GM12872 (cell line): Measurements from ENCODE around the gene MOCOS.

ENCODE experiments used
- TF ChIP-seq, protein P1 (sequence below): IDR thresholded peaks from 3 replicates; pipeline ENCODE4 v1.5.1; 2011; ENCODE audit warnings: low read depth, mild to moderate bottlenecking, low read length, moderate library complexity; ENCODE audit not compliant: insufficient read depth

The MOCOS gene

DNA sequence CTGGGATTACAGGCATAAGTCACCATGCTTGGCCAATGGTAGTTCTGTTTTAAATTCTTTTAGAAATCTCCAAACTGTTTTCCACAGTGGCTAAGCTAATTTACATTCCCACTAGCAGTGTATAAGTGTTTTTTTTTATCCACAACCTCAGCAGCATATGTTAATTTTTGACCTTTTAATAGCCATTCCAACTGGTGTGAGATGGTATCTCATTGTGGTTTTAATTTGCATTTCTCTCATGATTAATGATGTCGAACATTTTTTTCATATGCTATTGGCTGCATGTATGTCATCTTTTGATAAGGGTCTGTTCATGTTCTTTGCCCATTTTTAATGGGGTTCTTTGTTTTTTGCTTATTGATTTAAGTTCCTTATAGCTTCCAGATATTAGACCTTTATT is 20.0 kb downstream of the MOCOS start:
- TF ChIP-seq, protein P1, sequence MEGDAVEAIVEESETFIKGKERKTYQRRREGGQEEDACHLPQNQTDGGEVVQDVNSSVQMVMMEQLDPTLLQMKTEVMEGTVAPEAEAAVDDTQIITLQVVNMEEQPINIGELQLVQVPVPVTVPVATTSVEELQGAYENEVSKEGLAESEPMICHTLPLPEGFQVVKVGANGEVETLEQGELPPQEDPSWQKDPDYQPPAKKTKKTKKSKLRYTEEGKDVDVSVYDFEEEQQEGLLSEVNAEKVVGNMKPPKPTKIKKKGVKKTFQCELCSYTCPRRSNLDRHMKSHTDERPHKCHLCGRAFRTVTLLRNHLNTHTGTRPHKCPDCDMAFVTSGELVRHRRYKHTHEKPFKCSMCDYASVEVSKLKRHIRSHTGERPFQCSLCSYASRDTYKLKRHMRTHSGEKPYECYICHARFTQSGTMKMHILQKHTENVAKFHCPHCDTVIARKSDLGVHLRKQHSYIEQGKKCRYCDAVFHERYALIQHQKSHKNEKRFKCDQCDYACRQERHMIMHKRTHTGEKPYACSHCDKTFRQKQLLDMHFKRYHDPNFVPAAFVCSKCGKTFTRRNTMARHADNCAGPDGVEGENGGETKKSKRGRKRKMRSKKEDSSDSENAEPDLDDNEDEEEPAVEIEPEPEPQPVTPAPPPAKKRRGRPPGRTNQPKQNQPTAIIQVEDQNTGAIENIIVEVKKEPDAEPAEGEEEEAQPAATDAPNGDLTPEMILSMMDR = no peak

DNA sequence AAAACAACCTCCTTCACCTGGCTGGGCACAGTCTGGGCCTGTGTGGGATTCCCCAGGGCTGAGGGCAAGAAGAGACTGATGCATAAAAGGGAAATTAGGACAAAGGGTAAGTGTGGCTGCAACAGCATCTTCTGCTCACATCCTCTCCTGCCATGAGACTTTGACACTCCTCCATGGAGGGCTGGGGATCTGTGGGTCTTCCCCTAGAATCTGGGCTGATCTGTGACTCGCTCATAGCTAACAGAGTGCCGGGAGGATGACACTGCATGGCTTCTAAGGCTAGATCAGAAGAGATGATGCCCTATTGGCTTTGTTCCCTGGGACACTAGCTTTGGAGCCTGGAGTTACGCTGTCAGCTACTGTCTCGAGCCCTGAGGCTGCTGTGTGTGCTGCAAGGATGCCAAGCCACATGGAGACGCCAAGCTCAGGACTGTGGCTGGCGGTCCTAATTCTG is 24.3 kb downstream of the MOCOS start:
- TF ChIP-seq, protein P1 = no peak

DNA sequence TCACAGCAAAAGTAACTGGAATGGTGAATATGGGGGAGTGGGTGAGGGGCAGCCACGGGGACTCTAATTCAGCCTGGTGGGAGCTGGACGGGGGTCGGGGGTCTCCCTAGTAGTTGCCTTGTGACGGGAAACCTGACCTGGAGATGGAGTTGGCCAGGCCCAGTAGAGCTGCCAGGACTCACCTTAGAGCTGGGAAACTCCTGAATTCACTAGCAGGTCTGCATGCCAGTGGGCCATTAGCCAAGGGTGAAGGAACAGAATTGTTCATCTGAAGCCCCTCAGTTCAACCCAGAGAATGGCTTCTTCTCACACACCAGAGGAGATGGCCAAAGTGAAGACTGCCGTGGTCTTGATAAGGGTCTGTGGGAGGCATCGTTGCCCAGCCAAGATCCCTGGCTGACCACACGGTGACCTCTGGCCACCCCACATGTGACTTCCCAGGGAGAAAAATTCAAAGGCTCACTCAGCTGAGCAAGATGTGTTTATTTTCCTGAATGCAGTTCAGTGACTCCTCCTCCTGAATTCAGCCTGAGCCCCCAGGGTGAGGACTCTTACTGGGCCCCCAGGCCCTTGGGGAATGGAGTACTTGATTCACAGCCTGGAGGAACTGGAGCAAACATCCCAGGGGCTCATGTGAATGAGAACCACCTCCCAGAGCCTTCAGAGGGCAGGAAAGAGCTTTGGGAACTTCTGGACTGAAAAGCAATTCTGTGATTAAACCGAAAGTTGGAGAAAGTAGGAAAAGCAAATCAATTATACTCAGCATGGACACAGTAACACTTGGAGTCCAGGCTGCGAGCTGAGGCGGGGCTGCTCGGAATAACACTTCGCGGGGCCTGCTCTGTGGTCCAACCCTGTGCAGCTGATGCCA is 25.2 kb downstream of the MOCOS start:
- TF ChIP-seq, protein P1 = no peak

DNA sequence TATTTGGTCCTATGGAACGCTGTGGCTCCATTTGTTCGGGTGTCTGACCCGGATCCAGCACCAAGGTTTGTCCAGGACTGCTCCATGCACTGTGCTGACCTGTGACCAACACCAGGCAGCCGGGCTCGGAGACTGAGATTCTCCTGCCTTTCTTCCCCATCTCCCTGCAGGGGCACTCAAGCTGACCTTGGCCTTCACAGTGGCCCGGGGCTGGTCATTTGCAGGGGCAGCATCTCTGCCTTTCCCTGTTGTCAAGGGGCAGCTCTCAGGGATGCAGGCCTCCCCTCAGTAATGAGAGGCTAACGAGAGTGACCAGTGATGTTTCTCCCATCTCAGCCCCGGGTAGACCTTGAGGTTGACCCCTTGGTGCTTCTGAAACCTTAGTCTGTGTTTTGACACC is 27.5 kb downstream of the MOCOS start:
- TF ChIP-seq, protein P1 = no peak

- TF ChIP-seq, protein P1 = no peak
Measured at GRCh38 chr18:36215577-36215976, 28.3 kb downstream of the MOCOS start.

DNA sequence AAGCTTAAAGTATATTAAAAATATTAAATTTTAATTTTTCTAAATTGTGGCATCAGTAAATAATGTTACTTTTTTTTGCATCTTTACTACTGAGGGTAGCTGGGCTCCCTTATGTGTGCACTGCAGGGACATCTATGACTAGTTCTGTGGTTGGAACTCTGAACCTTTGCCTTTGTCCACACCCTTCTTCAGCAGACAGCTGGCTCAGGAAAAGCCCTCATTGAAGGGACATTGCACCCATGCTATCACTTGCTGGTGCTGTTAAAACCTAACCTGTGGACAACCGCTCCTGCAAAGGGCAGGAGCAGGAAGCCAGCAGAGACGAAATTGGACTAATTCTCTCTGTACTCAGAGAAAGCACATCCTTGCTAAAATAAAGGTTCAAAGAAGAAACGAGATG is 30.1 kb downstream of the MOCOS start:
- TF ChIP-seq, protein P1 = no peak

- TF ChIP-seq, protein P1 = no peak
Measured at GRCh38 chr18:36229188-36229587, 41.9 kb downstream of the MOCOS start.
